Right atrium auricular region (tissue), 2 donors: Measurements from ENCODE around the gene BOD1. TPM values are rescaled to one million over a fixed set of nuclear protein-coding genes. Genes with fewer than 3 reads are reported as not detected.
A peak's percentile ranks its signal among the peaks of the same experiment; 100 is the strongest.

ENCODE experiments used
- DNase-seq: peaks from one replicate; pipeline ENCODE4 v3.0.0-alpha.2; 2019; ENCODE audit warnings: low spot score
- H3K27ac ChIP-seq, 2 donors: fragments of 200-600 bp; sonication (generic); 1 replicate in 1 of 2; 2 replicates in 1 of 2; pipeline ENCODE4 v1.5.1; 2016 to 2019
- H3K27me3 ChIP-seq, 2 donors: fragments of 200-600 bp; sonication (generic); one replicate each; pipeline versions ENCODE4 v1.5.1 to v1.6.0; 2017 to 2019
- H3K36me3 ChIP-seq: fragments of 200-600 bp; sonication (generic); one replicate; pipeline ENCODE4 v1.5.1; 2016
- H3K4me1 ChIP-seq, 2 donors: fragments of 200-600 bp; sonication (generic); one replicate each; pipeline versions ENCODE4 v1.5.1 to v1.6.0; 2017 to 2019
- H3K4me3 ChIP-seq, 2 donors: fragments of 200-600 bp; sonication (generic); 1 replicate in 1 of 2; 2 replicates in 1 of 2; pipeline ENCODE4 v1.5.1; 2017 to 2019; ENCODE audit warnings: mild to moderate bottlenecking in 1 of 2, moderate library complexity in 1 of 2
- H3K9me3 ChIP-seq, 2 donors: fragments of 200-600 bp; sonication (generic); one replicate each; pipeline ENCODE4 v1.5.1; 2019
- CTCF ChIP-seq, 2 donors: fragments of 200-600 bp; sonication (generic); IDR thresholded peaks; one replicate each; pipeline ENCODE4 v1.5.1; 2019; ENCODE audit warnings: antibody characterized with exemption in 2 of 2
- total RNA-seq, 2 donors: library from RNA; depleted of rRNA; stranded (reverse); fragments of >200 nt; gene quantifications; one replicate each; pipeline ENCODE4 v1.1.0, GENCODE V29; 2016

Gene BOD1
- total RNA-seq, 2 donors from 2014 or later, result 36.9 to 43.2 TPM

DNA sequence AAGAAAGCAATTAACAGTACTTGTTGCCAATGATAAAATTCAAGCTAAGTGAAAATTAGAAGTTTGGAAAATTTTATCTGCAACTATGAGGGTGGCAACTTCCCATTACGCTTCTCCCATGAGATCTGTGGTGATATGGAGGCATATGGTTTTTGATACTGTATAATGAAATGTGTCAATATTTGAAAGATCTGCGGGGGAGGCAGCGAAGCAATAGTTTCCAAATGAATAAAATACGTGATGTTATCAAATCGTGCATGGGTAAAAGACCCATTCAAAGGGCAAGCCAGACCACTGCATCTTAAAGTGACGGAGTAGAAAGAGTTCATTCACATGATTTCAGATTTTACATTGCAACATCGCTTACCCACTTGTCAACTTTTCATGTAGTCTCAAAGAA, 20.9 kb upstream of the BOD1 start:
- TF ChIP-seq CTCF (IDR thresholded peaks at IDR 0.05), result no peak
- Histone ChIP-seq H3K36me3 (no peaks in the 10 kb centered on the region), H3K4me3 (no peak overlapping the region), H3K4me1 (no peaks in the 10 kb centered on the region), H3K27me3 (no peaks in the 10 kb centered on the region), H3K27ac (no peak overlapping the region), H3K9me3 (no peaks in the 10 kb centered on the region)
- DNase-seq, result no peak

DNA sequence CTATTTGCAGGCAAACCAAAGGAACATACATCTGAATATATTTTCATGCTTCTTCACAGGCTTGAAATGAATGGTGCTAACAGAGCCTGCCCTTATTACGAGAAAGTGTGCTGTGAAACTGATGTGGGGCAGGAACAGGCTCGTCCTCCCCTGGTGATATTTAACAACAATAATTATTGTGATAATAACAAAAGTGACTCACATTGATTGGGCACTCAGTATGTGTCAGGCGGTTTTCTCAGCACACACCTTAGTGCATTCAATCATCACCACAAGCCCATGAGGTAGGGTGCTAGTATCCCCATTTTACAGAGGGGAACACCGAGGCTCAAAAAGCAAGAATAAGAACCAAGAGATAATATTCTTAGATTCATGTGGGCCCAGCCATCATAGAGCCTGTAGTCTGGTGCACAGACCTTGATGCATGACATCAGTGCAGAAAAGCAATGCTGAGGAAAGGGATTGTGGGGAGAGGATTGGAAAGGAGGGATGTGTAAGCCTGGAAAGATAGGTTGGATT, 18.1 kb upstream of the BOD1 start:
- no peak overlapping the region for H3K27ac ChIP-seq
- no peak for DNase-seq
- H3K9me3 ChIP-seq, result no peaks in the 10 kb centered on the region
- H3K4me1 ChIP-seq, result no peaks in the 10 kb centered on the region
- no peak overlapping the region for H3K4me3 ChIP-seq
- no peaks in the 10 kb centered on the region for H3K27me3 ChIP-seq
- TF ChIP-seq CTCF (IDR thresholded peaks at IDR 0.05), result no peak
- H3K36me3 ChIP-seq, result no peaks in the 10 kb centered on the region

GRCh38 chr5:173633304-173633703, 16.9 kb upstream of the BOD1 start:
- TF ChIP-seq CTCF (IDR thresholded peaks at IDR 0.05), result no peak
- no peak overlapping the region for H3K4me3 ChIP-seq
- H3K36me3 ChIP-seq, result no peaks in the 10 kb centered on the region
- H3K27me3 ChIP-seq, result no peaks in the 10 kb centered on the region
- no peaks in the 10 kb centered on the region for H3K4me1 ChIP-seq
- H3K27ac ChIP-seq, result no peak overlapping the region
- H3K9me3 ChIP-seq, result no peaks in the 10 kb centered on the region
- no peak for DNase-seq

DNA sequence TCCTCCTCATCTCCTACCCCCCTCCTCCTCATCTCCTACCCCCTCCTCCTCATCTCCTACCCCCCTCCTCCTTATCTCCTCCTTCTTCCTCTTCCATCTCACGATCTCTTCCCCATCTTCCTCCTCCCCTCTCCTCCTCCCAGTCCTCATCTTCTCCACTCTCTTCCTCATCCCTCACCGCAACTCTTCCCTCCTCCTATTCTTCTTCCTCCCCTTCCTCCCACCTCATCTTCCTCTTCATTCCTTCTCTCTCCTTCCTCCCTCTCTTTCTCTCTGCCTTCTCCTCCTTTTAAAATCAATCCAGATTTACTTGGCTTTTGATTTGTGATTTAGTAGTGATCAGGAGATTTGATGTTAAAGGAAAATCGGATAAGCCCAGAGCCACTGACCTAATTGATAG, 15.0 kb upstream of the BOD1 start:
- H3K27ac ChIP-seq, result no peak overlapping the region

GRCh38 chr5:173630724-173631365, 14.4 kb upstream of the BOD1 start:
- DNase-seq, result no peak
- Histone ChIP-seq H3K27me3 (no peaks in the 10 kb centered on the region), H3K36me3 (no peaks in the 10 kb centered on the region), H3K9me3 (no peaks in the 10 kb centered on the region), H3K4me1 (peaks cover 0 to 5% of the 10 kb centered on the region in 2 donors), H3K27ac (no peak overlapping the region), H3K4me3 (no peak overlapping the region)
- TF ChIP-seq CTCF (IDR thresholded peaks at IDR 0.05), result no peak

More for the DNA sequence above, 15.0 kb upstream of the BOD1 start:
- H3K9me3 ChIP-seq, result no peaks in the 10 kb centered on the region
- H3K27me3 ChIP-seq, result no peaks in the 10 kb centered on the region
- H3K4me1 ChIP-seq, result no peaks in the 10 kb centered on the region
- DNase-seq, result no peak
- no peak overlapping the region for H3K4me3 ChIP-seq
- H3K36me3 ChIP-seq, result no peaks in the 10 kb centered on the region
- TF ChIP-seq CTCF (IDR thresholded peaks at IDR 0.05), result no peak

- Histone ChIP-seq H3K4me3 (no peak overlapping the region), H3K9me3 (no peaks in the 10 kb centered on the region), H3K36me3 (no peaks in the 10 kb centered on the region), H3K27ac (no peak overlapping the region), H3K4me1 (peaks cover 0 to 12% of the 10 kb centered on the region in 2 donors), H3K27me3 (no peaks in the 10 kb centered on the region)
- TF ChIP-seq CTCF (IDR thresholded peaks at IDR 0.05), result peak in 1 of 2 donors; percentile 13
- no peak for DNase-seq
Measured at GRCh38 chr5:173629628-173630027, 13.2 kb upstream of the BOD1 start.
